ENCODE data around the gene OTOF.

DNA sequence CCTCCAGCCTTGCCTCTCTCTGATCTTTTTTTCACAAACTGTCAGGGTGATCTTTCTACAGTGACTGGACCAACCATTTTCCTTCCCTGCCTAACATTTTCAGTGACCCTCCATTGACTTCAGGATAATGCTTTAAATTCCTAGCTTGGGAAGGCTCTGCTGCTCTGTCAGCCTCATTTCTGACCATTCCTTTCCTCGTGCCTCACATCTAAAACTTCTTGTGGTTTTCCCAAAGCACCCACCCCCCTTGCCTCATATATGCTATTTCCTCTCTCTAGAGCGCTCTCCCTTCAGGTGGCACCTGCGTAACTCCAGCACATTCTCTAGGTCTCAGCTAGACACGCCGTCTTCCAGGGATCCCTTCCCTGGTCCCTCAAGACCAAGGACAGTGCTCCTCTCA, 39.0 kb downstream of the OTOF start:
- TF ChIP-seq, protein P1, sequence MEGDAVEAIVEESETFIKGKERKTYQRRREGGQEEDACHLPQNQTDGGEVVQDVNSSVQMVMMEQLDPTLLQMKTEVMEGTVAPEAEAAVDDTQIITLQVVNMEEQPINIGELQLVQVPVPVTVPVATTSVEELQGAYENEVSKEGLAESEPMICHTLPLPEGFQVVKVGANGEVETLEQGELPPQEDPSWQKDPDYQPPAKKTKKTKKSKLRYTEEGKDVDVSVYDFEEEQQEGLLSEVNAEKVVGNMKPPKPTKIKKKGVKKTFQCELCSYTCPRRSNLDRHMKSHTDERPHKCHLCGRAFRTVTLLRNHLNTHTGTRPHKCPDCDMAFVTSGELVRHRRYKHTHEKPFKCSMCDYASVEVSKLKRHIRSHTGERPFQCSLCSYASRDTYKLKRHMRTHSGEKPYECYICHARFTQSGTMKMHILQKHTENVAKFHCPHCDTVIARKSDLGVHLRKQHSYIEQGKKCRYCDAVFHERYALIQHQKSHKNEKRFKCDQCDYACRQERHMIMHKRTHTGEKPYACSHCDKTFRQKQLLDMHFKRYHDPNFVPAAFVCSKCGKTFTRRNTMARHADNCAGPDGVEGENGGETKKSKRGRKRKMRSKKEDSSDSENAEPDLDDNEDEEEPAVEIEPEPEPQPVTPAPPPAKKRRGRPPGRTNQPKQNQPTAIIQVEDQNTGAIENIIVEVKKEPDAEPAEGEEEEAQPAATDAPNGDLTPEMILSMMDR (IDR thresholded peaks at IDR 0.05), result no peak
- TF ChIP-seq POLR2A (IDR thresholded peaks at IDR 0.05), result no peak
- no peak for TF ChIP-seq EP300 (IDR thresholded peaks at IDR 0.05)
